Mononuclear cell (primary cell): Measurements from ENCODE around the gene SLC19A2. TPM values are rescaled to one million over a fixed set of nuclear protein-coding genes. Genes with fewer than 3 reads are reported as not detected.
"Not testable (repeated sequence)": the region's sequence is repeated elsewhere in the genome, so short reads cannot be mapped to it uniquely, and the experiment has no call there.

Source experiments
- H3K27me3 ChIP-seq: 2 replicates; pipeline ENCODE4 v1.6.0; 2011; ENCODE audit warnings: low read length, control low read depth; ENCODE audit not compliant: insufficient read depth
- H3K4me1 ChIP-seq: 2 replicates; pipeline ENCODE4 v1.5.1; 2011; ENCODE audit warnings: mild to moderate bottlenecking, low read length, control low read depth; ENCODE audit not compliant: insufficient read depth
- H3K4me3 ChIP-seq: 2 replicates; pipeline ENCODE4 v1.5.1; 2011; ENCODE audit warnings: mild to moderate bottlenecking, low read length, moderate library complexity
- H3K9me3 ChIP-seq: 2 replicates; pipeline ENCODE4 v1.5.1; 2011; ENCODE audit warnings: low read depth, mild to moderate bottlenecking, control low read depth, low read length
- total RNA-seq: library from RNA; depleted of rRNA; stranded (reverse); fragments of >200 nt; gene quantifications from one replicate; pipeline ENCODE4 v1.2.3, GENCODE V29; 2012

Gene SLC19A2
- total RNA-seq, 1 donor: 7.0 TPM

- H3K27me3 ChIP-seq: no peaks in the 10 kb centered on the region
- peaks cover 5% of the 10 kb centered on the region for H3K4me1 ChIP-seq
- H3K4me3 ChIP-seq: no peak overlapping the region
- no peaks in the 10 kb centered on the region for H3K9me3 ChIP-seq
Measured at GRCh38 chr1:169515641-169516040, 29.9 kb upstream of the SLC19A2 start.

DNA sequence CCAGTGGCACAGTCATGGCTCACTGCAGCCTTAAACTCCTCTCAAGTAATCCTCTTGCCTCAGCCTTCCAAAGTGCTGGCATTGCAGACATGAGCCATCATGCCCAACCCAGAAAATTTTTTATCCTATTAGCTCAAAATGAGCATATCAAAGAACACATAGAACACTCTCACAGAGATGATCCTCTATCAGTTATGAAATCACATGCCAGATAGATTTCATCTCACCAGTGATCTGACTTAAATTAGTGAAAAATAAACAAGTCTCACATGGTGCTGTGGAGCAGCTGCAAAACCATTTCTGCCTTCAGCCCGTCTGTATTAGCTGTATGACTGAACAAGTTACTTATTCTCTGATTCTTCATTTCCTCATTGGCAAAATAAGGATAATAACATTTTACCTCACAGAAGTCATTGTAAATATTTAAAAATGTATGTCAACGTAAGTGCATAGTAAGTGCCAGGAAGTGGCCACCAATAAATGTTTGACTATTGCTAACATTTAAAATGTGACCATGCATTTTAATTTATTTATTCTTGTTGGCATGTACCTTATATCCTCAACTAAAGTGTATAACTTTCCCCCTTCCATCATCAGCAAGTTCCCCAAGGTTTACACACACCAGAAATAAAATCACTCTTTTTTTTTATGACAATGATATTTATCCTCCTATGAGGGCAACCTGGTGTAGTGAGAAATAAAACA lies 29.0 kb upstream of the SLC19A2 start:
- H3K27me3 ChIP-seq: no peaks in the 10 kb centered on the region
- H3K9me3 ChIP-seq: no peaks in the 10 kb centered on the region
- H3K4me1 ChIP-seq: peaks cover 5% of the 10 kb centered on the region
- H3K4me3 ChIP-seq: no peak overlapping the region

DNA sequence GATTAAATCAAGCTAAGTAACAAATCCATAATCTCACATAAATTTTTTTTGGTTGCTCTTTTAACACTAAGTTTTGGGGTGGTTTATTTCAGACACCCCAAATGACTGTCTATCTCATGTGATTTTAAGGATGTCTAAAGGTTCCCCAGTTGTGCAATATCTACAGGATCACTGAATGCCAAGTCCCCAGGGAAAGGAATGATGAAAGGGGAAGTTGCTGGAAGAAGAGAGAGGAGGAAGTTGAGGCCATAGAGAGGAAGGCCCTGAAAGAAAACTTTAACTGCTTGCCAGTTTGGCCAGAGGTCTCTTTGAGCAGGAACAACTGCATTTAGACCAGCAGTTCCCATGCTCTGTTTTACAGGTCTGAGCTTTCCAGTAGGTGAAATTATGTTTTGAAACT lies 27.5 kb upstream of the SLC19A2 start:
- Histone ChIP-seq H3K4me3 (no peak overlapping the region), H3K4me1 (peaks cover 5% of the 10 kb centered on the region), H3K9me3 (no peaks in the 10 kb centered on the region), H3K27me3 (no peaks in the 10 kb centered on the region)

GRCh38 chr1:169511316-169512005 lies 25.7 kb upstream of the SLC19A2 start:
- Histone ChIP-seq H3K4me3 (no peak overlapping the region), H3K9me3 (no peaks in the 10 kb centered on the region)

DNA sequence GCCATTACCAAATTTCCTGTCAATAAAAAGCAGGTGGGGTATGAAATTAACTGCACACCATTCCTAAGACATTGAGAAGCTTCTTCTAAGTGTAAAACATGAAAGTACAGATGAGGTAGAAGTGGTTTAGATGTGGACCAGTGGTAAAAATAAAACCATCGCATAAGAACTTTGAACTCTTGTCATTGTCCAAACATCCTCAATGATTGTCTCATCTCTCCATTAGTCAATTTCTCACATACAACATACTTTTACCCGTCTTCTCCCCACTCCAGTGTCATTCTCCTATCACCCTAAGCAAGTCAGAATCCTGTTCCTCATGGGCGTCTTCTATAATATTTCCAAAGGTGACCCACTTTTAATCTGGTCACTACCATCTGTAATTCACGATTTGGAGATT lies 24.3 kb upstream of the SLC19A2 start:
- peaks cover 5% of the 10 kb centered on the region for H3K4me1 ChIP-seq

More at GRCh38 chr1:169511316-169512005, 25.7 kb upstream of the SLC19A2 start:
- peaks cover 5% of the 10 kb centered on the region for H3K4me1 ChIP-seq
- H3K27me3 ChIP-seq: no peaks in the 10 kb centered on the region

GRCh38 chr1:169509354-169509753 lies 23.6 kb upstream of the SLC19A2 start:
- Histone ChIP-seq H3K27me3 (no peaks in the 10 kb centered on the region), H3K4me3 (no peak overlapping the region), H3K9me3 (no peaks in the 10 kb centered on the region), H3K4me1 (peaks cover 5% of the 10 kb centered on the region)

More for the DNA sequence above, 24.3 kb upstream of the SLC19A2 start:
- no peaks in the 10 kb centered on the region for H3K27me3 ChIP-seq
- H3K9me3 ChIP-seq: no peaks in the 10 kb centered on the region
- H3K4me3 ChIP-seq: no peak overlapping the region

GRCh38 chr1:169508432-169509338 lies 22.9 kb upstream of the SLC19A2 start:
- H3K4me3 ChIP-seq: no peak overlapping the region
- peaks cover 5% of the 10 kb centered on the region for H3K4me1 ChIP-seq
- no peaks in the 10 kb centered on the region for H3K27me3 ChIP-seq
- no peaks in the 10 kb centered on the region for H3K9me3 ChIP-seq

DNA sequence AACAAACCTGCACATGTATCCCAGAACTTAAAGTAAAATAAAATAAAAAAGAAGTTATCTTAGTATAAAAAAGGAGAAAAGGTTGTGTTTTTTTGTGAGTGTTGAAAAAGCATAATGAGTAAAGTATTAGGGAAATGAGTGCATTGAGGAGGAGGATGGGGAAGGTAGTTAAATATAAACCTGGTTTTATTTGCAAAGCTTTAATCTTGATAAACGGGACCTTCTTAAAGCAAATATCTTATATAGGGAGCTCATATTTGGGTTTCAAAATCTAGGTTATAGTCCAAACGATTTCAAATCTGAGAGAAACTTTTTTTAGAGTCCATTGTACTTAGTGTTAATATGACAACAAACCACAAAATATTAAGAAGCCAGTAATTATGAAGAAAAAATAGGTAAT lies 21.7 kb upstream of the SLC19A2 start:
- Histone ChIP-seq H3K4me3 (no peak overlapping the region), H3K9me3 (no peaks in the 10 kb centered on the region), H3K27me3 (no peaks in the 10 kb centered on the region), H3K4me1 (no peaks in the 10 kb centered on the region)

DNA sequence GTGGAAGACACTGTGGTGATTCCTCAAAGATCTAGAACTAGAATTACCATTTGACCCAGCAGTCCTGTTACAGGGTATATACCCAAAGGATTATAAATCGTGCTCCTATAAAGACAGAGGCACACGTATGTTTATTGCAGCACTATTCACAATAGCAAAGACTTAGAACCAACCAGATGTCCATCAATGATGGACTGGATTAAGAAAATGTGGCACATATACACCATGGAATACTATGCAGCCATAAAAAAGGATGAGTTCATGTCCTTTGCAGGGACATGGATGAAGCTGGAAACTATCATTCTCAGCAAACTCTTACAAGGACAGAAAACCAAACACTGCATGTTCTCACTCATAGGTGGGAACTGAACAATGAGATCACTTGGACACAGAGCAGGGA lies 17.9 kb upstream of the SLC19A2 start:
- not testable (repeated sequence) for H3K9me3 ChIP-seq, H3K4me3 ChIP-seq, H3K4me1 ChIP-seq, H3K27me3 ChIP-seq

DNA sequence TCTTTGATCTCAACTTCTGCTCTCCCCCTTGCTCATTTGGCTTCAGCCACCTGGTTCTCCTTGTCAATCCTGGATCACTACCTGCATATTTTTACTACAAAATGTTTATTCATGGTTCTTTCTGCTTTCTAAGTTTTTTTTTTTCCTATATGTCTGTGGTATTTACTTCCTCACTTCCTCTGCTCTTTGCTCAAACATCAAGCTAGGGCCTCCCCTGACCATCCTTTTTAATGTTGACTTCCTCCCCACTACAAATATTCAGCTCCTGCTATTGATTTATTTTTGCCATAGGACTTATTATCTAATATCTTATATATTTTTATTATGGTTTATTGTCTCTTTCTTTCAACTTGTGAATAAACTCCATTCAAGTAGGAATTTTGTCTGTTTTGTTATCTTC lies 14.1 kb upstream of the SLC19A2 start:
- Histone ChIP-seq H3K4me3 (no peak overlapping the region), H3K4me1 (no peaks in the 10 kb centered on the region), H3K27me3 (no peaks in the 10 kb centered on the region), H3K9me3 (no peaks in the 10 kb centered on the region)

- Histone ChIP-seq H3K4me3 (no peak overlapping the region), H3K27me3 (no peaks in the 10 kb centered on the region), H3K4me1 (no peaks in the 10 kb centered on the region), H3K9me3 (no peaks in the 10 kb centered on the region)
Measured at GRCh38 chr1:169497317-169497716, 11.6 kb upstream of the SLC19A2 start.

DNA sequence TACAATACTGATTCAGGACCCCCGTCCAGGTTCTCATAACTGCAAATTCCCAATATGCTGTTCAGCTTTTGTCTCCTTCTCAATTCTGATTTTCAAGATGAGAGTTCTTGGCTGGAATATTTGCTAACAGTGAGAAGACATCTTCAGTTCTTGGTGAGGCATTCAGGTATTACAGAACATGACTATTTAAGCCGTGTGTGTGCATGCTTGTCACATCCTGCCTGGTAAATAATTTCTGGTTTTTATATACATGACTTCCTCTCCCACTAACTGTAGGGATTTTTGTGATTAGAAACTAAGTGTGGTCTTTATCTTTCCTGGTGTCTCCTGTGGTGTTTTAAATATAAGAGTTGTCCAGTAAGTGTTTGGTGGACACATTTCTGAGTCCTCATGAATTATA lies 10.2 kb upstream of the SLC19A2 start:
- Histone ChIP-seq H3K9me3 (no peaks in the 10 kb centered on the region), H3K4me1 (no peaks in the 10 kb centered on the region), H3K27me3 (no peaks in the 10 kb centered on the region), H3K4me3 (no peak overlapping the region)

DNA sequence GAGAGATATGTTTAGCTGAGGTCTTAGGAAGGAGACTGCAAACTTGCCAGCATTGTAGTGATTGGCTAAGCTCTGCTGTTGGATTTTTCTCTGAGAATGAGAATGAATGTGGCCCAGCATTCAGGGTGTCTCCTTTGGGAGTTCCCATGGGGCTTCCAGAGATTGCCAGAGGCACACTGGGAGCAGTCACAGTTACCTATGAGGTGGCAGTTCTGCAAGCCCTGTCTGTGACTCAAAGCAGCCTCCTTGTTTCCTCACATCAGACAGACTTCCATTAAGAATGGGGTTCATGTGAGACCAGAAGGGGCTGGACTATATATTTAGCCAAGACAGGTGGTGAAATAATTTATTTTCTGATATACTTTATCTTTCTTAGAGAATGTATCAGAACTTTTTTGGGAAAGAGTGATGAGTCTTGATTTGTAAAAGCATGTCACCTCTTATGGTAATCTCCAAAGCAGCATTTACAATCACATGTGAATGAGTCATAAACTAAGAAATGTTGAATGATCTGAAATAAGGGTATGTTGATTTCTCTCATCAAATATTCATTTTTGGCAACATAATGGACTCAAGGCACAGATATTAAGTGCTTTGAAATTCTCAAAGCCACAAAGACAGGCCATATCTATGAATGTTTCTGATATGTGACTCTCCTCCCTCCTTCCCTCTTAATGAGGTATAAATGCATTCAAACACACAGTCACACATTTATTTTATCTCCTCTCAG lies 9.5 kb upstream of the SLC19A2 start:
- Histone ChIP-seq H3K4me3 (no peak overlapping the region), H3K9me3 (no peaks in the 10 kb centered on the region), H3K4me1 (no peaks in the 10 kb centered on the region), H3K27me3 (no peaks in the 10 kb centered on the region)

DNA sequence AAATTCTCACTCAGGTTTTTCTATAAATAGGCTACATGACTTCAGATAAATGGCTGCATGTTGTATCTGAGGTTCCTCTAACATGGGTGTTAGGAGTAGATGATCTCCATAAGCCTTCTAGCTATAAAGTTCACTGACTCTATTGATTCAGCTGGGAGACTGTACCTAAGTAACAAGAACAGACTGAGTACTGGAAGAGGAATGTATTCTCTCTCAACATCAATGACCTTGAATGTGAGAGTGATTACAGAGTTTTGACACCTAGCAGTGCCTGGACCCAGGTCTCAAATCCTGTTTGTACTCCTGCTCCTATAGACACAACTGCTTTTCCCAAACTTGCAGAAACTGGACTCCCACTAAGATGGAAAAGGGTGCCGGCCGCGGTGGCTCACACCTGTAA lies 8.6 kb upstream of the SLC19A2 start:
- Histone ChIP-seq H3K4me3 (no peak overlapping the region), H3K9me3 (no peaks in the 10 kb centered on the region), H3K27me3 (no peaks in the 10 kb centered on the region), H3K4me1 (no peaks in the 10 kb centered on the region)

- Histone ChIP-seq H3K27me3 (no peaks in the 10 kb centered on the region), H3K4me3 (no peak overlapping the region), H3K4me1 (no peaks in the 10 kb centered on the region), H3K9me3 (no peaks in the 10 kb centered on the region)
Measured at GRCh38 chr1:169493251-169493650, 7.5 kb upstream of the SLC19A2 start.
